Breast epithelium (tissue), 3 donors: ENCODE data around the gene ZNF816.

Experiments
- POLR2AphosphoS5 ChIP-seq, 3 donors: sonication (generic); formaldehyde crosslinking; IDR thresholded peaks; one replicate each; pipeline ENCODE4 v1.6.1; 2017; ENCODE audit warnings: antibody characterized with exemption in 3 of 3
- TF ChIP-seq, protein P1 (sequence below), 3 donors: fragments of 450-650 bp; IDR thresholded peaks; one replicate each; pipeline ENCODE4 v1.5.1; 2016 to 2017; ENCODE audit warnings: antibody characterized with exemption in 3 of 3, mild to moderate bottlenecking in 3 of 3, moderate library complexity in 3 of 3

DNA sequence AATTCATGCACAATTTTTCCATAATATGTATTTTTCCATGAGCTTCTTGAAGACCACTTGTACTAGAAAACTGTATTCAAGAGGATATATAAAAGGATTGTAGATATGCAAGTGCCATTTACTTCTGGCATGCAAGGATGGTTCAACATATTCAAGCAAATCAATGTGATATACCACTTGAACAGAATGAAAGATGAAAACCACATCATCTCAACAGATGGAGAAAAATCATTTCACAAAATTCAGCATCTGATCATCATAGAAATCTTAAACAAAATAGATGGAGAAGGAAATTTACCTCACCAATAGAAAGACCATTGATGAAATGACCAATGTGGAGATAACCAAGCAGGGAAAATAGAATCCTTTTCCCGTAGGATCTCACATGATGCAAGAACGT, 5.1 kb upstream of the ZNF816 start:
- TF ChIP-seq, protein P1, sequence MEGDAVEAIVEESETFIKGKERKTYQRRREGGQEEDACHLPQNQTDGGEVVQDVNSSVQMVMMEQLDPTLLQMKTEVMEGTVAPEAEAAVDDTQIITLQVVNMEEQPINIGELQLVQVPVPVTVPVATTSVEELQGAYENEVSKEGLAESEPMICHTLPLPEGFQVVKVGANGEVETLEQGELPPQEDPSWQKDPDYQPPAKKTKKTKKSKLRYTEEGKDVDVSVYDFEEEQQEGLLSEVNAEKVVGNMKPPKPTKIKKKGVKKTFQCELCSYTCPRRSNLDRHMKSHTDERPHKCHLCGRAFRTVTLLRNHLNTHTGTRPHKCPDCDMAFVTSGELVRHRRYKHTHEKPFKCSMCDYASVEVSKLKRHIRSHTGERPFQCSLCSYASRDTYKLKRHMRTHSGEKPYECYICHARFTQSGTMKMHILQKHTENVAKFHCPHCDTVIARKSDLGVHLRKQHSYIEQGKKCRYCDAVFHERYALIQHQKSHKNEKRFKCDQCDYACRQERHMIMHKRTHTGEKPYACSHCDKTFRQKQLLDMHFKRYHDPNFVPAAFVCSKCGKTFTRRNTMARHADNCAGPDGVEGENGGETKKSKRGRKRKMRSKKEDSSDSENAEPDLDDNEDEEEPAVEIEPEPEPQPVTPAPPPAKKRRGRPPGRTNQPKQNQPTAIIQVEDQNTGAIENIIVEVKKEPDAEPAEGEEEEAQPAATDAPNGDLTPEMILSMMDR (IDR thresholded peaks at IDR 0.05): no peak
- no peak for TF ChIP-seq POLR2AphosphoS5 (IDR thresholded peaks at IDR 0.05)
